T-cell (primary cell): Measurements from ENCODE around the gene GRM7. TPM values are rescaled to one million over a fixed set of nuclear protein-coding genes. Genes with fewer than 3 reads are reported as not detected.

Source experiments
- ATAC-seq, 4 experiments: fragments of 200-7000 bp in 3 of 4; fragments of 150-1000 bp in 1 of 4; cut with Tn5 transposase; replicated peaks in 1 of 4; 1 replicate in 3 of 4; 2 replicates in 1 of 4; pipeline ENCODE4 v1.10.0; 2021; ENCODE audit warnings: moderate library complexity in 3 of 4, mild to moderate bottlenecking in 2 of 4, moderate number of reproducible peaks in 1 of 4
- CTCF ChIA-PET, 2 donors: fragments of 300-600 bp; sonication (Branson Sonifier 250); formaldehyde crosslinking; loops; one replicate each; lab custom pipeline; 2022; ENCODE audit warnings: antibody characterized with exemption in 2 of 2; lab: Charles Lee
- POLR2A ChIA-PET, 2 donors: fragments of 300-600 bp; sonication (Branson Sonifier 250); formaldehyde crosslinking; loops; one replicate each; lab custom pipeline; 2022; ENCODE audit warnings: antibody characterized with exemption in 2 of 2; lab: Charles Lee
- DNase-seq, 35 experiments: peaks; one replicate each; pipeline versions ENCODE4 v3.0.0 to v3.0.0-alpha.2; 2013 to 2023
- H3K27ac ChIP-seq: one replicate; pipeline ENCODE4 v1.5.1; 2013; ENCODE audit warnings: low read length
- H3K27me3 ChIP-seq, 2 experiments: replicated peaks in 1 of 2; 1 replicate in 1 of 2; 2 replicates in 1 of 2; pipeline versions ENCODE4 v1.6.1 to v1.7.0; 2013; ENCODE audit warnings: low read length in 1 of 2, mixed read lengths in 1 of 2; ENCODE audit not compliant: control insufficient read depth in 2 of 2, insufficient read depth in 2 of 2; ENCODE audit errors: extremely low read depth in 1 of 2
- H3K36me3 ChIP-seq, 2 donors: 1 replicate in 1 of 2; 2 replicates in 1 of 2; pipeline versions ENCODE4 v1.6.1 to v1.7.0; 2013; ENCODE audit warnings: low read length in 1 of 2; ENCODE audit not compliant: control insufficient read depth in 2 of 2, insufficient read depth in 1 of 2; ENCODE audit errors: extremely low read depth in 1 of 2
- H3K4me1 ChIP-seq, 2 experiments: 1 replicate in 1 of 2; 2 replicates in 1 of 2; pipeline versions ENCODE4 v1.6.1 to v1.7.0; 2013; ENCODE audit warnings: low read length in 2 of 2, mixed read lengths in 1 of 2; ENCODE audit not compliant: insufficient read depth in 2 of 2, control insufficient read depth in 1 of 2; ENCODE audit errors: extremely low read depth in 1 of 2
- H3K4me3 ChIP-seq, 2 donors: 1 replicate in 1 of 2; 2 replicates in 1 of 2; pipeline versions ENCODE4 v1.5.1 to v1.7.0; 2013; ENCODE audit warnings: mild to moderate bottlenecking in 2 of 2, low read length in 1 of 2, moderate library complexity in 1 of 2; ENCODE audit not compliant: control insufficient read depth in 1 of 2; ENCODE audit errors: extremely low read depth in 1 of 2
- H3K9me3 ChIP-seq: 2 replicates; pipeline ENCODE4 v1.7.0; 2013
- H3K27ac Mint-ChIP-seq, 2 donors: one replicate each; pipeline ENCODE4 v1.8.0; 2020 to 2021; ENCODE audit warnings: mild to moderate bottlenecking in 2 of 2, mixed read lengths in 2 of 2
- H3K27me3 Mint-ChIP-seq, 2 donors: one replicate each; pipeline ENCODE4 v1.8.0; 2021 to 2022; ENCODE audit warnings: mixed read lengths in 2 of 2
- H3K36me3 Mint-ChIP-seq: one replicate; pipeline ENCODE4 v1.8.0; 2021; ENCODE audit warnings: mixed read lengths
- H3K4me1 Mint-ChIP-seq, 3 donors: one replicate each; pipeline ENCODE4 v1.8.0; 2020 to 2022; ENCODE audit warnings: mixed read lengths in 3 of 3, mild to moderate bottlenecking in 1 of 3
- H3K4me3 Mint-ChIP-seq, 3 donors: one replicate each; pipeline ENCODE4 v1.8.0; 2020 to 2022; ENCODE audit warnings: mild to moderate bottlenecking in 3 of 3, mixed read lengths in 3 of 3, moderate library complexity in 3 of 3
- H3K9me3 Mint-ChIP-seq, 3 donors: one replicate each; pipeline ENCODE4 v1.8.0; 2020 to 2022; ENCODE audit warnings: mixed read lengths in 3 of 3
- WGBS: methylation state at CpG from one replicate; pipeline ENCODE4 v1.1.5; 2013; ENCODE audit warnings: missing lambda C conversion rate; ENCODE audit not compliant: insufficient coverage; 5-methylcytosine and 5-hydroxymethylcytosine counted together
- total RNA-seq, 35 experiments: library from RNA in 6 of 35; stranded (reverse) in 6 of 35; fragments of 120-200 nt in 1 of 35; gene quantifications; one replicate each; pipeline versions ENCODE4 v1.2.1 to v1.2.4 and lab custom pipeline; 2013 to 2026

GRM7 gene
- total RNA-seq, 5 donors from 2014 or later (not counting 1 experiment from before 2014, with no cell fraction given) = not detected

DNA sequence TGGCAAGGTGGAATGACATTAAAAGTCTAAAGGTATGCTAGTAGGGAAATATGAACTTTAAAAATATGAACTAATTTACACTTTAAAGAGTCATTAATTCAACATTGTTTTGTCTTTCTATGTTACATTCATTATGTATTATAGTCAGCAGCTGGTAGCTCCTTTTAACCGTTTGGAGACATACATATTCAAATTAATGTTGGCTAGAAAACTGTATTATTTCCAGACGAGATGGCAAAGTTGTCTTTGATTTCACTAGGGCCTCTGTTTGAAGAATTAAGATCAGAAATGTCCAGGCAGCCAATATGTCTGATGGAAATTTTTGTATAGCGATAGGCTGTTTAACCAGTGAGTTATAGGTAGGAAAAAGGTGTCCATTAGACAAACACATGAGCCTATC is 817.6 kb downstream of the GRM7 start:
- no peaks in the 10 kb centered on the region for H3K36me3 ChIP-seq
- H3K9me3 Mint-ChIP-seq = peaks cover 0 to 3% (median 2%) of the 10 kb centered on the region in 3 donors
- H3K4me3 ChIP-seq = no peak overlapping the region
- H3K4me1 Mint-ChIP-seq = no peaks in the 10 kb centered on the region
- WGBS = no CpG with 5 or more reads among the region's 3 CpGs
- no peaks in the 10 kb centered on the region for H3K27me3 Mint-ChIP-seq
- ATAC-seq = no peak
- ChIA-PET POLR2A (no interaction called here), CTCF (interaction anchor here in 1 of 2 donors (0.5 kb wide), 1 partner anchor 76 kb away, joined by 7 read pairs; no protein-coding TSS in a partner anchor)
- no peak overlapping the region for H3K27ac ChIP-seq
- no peak overlapping the region for H3K27ac Mint-ChIP-seq
- H3K4me3 Mint-ChIP-seq = no peak overlapping the region
- no peaks in the 10 kb centered on the region for H3K27me3 ChIP-seq
- no peaks in the 10 kb centered on the region for H3K36me3 Mint-ChIP-seq
- H3K4me1 ChIP-seq = no peaks in the 10 kb centered on the region
- no peak for DNase-seq
- H3K9me3 ChIP-seq = no peaks in the 10 kb centered on the region

DNA sequence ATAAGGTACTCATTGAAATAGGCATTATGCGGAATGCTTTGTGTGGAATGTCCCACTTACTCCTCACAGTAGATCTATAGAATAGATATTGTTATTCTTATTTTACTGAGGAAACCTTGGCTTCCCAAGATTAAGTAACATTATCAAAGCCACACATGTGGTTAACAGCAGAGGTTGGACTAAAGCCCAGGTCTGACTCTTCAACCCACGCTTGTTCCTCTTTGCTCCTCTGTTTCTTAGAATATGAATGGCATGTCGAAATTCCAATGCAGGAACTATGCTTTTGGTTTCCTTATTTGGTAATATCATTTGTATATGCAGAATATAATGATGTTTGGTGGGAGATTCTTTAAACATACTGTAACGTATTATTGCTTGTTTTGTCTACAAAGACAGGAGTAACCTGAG is 821.9 kb downstream of the GRM7 start:
- no peak overlapping the region for H3K27ac ChIP-seq
- Mint-ChIP-seq H3K27ac (no peak overlapping the region), H3K36me3 (no peaks in the 10 kb centered on the region), H3K4me3 (no peak overlapping the region), H3K9me3 (peaks cover 0 to 8% (median 2%) of the 10 kb centered on the region in 3 donors), H3K4me1 (no peaks in the 10 kb centered on the region), H3K27me3 (peaks cover 0 to 2% of the 10 kb centered on the region in 2 donors)
- no peaks in the 10 kb centered on the region for H3K27me3 ChIP-seq
- H3K4me1 ChIP-seq = no peaks in the 10 kb centered on the region
- 0% methylated on average over 1 of the region's 4 CpGs for WGBS
- no peaks in the 10 kb centered on the region for H3K9me3 ChIP-seq
- POLR2A ChIA-PET = no interaction called here
- H3K36me3 ChIP-seq = no peaks in the 10 kb centered on the region
- no peak overlapping the region for H3K4me3 ChIP-seq
- DNase-seq (no peak), ATAC-seq (no peak)
- CTCF ChIA-PET = no interaction called here

DNA sequence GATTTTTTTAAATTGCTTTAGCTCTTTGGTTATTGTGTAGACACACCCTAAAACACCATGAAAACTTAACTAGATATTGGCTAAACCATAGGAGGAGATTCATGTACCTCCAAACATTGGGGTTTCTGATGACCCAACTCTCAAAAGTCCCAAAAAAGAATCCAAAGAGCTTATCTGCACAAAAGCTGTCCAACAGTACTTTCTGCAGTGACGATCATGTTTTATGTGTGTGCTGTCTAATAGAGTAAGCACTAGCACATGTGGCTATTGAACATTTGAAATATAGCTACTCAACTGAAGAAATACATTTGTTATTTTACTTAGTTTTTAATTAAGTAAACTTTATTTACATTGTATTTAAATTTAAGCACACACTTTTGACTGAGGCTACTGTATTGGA is 822.5 kb downstream of the GRM7 start:
- Histone ChIP-seq H3K4me1 (no peaks in the 10 kb centered on the region), H3K36me3 (no peaks in the 10 kb centered on the region), H3K4me3 (no peak overlapping the region), H3K9me3 (no peaks in the 10 kb centered on the region), H3K27me3 (no peaks in the 10 kb centered on the region), H3K27ac (no peak overlapping the region)
- H3K9me3 Mint-ChIP-seq = peaks cover 0 to 8% (median 2%) of the 10 kb centered on the region in 3 donors
- no peak for DNase-seq
- H3K27me3 Mint-ChIP-seq = peaks cover 0 to 4% of the 10 kb centered on the region in 2 donors
- no peak for ATAC-seq
- H3K27ac Mint-ChIP-seq = no peak overlapping the region
- WGBS = no CpG with 5 or more reads among the region's 1 CpG
- ChIA-PET CTCF (no interaction called here), POLR2A (no interaction called here)
- H3K4me1 Mint-ChIP-seq = no peaks in the 10 kb centered on the region
- no peaks in the 10 kb centered on the region for H3K36me3 Mint-ChIP-seq
- no peak overlapping the region for H3K4me3 Mint-ChIP-seq

DNA sequence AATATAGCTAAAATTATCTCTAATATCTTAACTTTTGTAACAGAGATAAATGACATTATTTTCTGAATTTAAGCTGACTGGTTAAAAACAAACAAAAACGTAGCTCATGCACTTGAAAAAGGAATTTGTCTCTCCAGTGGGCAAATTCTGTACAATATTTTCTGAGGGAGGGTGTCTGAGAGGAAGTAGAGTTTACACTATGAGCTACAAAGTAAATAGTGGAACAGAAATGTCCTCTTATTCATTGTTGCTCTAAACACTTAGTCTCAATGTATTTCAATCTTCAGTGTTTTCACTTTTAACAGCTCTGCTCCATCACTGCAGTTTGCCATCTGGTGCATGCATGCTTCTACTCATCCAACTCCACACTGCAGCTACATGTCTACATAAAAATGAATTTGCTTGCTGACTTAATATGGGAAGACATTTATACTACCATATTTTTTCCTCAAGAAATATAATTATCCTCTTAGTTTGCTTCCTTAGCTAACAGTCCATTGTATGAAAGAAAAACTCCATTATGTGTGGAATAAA is 823.3 kb downstream of the GRM7 start:
- no peaks in the 10 kb centered on the region for H3K9me3 ChIP-seq
- no peaks in the 10 kb centered on the region for H3K36me3 Mint-ChIP-seq
- H3K36me3 ChIP-seq = no peaks in the 10 kb centered on the region
- H3K27me3 ChIP-seq = no peaks in the 10 kb centered on the region
- ATAC-seq (no peak), DNase-seq (no peak)
- H3K4me3 ChIP-seq = no peak overlapping the region
- no peak overlapping the region for H3K27ac ChIP-seq
- no peak overlapping the region for H3K27ac Mint-ChIP-seq
- H3K4me1 Mint-ChIP-seq = no peaks in the 10 kb centered on the region
- CTCF ChIA-PET = no interaction called here
- no peak overlapping the region for H3K4me3 Mint-ChIP-seq
- peaks cover 0 to 4% of the 10 kb centered on the region in 2 donors for H3K27me3 Mint-ChIP-seq
- WGBS = 13% methylated on average over 1 of the region's 1 CpG
- POLR2A ChIA-PET = no interaction called here
- no peaks in the 10 kb centered on the region for H3K4me1 ChIP-seq
- peaks cover 0 to 8% (median 2%) of the 10 kb centered on the region in 3 donors for H3K9me3 Mint-ChIP-seq

DNA sequence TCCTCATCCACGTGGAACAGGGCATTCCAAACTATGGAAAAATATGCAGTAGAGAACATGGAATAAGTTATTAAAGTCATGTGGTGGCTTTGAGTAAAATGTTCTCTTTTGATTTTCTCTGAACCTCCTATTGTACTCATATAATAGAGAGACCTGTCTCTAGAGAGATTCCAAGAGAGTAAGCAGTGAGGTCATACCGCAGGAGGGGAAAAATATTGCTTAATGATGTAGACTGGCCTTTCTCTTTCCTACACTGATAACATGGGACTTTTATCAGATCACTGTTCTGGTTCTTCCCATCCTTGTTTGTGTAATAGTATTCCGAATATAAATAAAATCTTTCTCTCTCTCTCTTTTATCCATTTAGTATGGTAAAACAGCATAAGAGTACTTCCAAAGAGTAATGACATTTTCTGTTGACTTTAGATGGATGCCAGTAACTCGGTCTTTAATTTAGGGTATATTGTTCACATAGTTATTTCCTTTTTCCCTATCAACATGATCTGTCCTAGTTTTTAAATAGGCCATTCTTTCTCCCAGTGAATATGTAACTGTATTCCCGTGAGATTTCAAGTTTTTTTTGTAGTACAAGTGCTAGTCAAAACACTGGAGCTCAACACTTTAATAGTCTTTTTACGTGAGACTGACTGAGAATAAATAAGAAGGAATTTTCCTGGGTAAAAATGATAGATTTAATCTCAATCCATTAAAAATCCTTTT is 826.7 kb downstream of the GRM7 start:
- no peak overlapping the region for H3K4me3 ChIP-seq
- ATAC-seq = no peak
- no peak overlapping the region for H3K27ac ChIP-seq
- ChIA-PET CTCF (no interaction called here), POLR2A (no interaction called here)
- no peak overlapping the region for H3K4me3 Mint-ChIP-seq
- no peaks in the 10 kb centered on the region for H3K36me3 Mint-ChIP-seq
- H3K4me1 Mint-ChIP-seq = no peaks in the 10 kb centered on the region
- no peak overlapping the region for H3K27ac Mint-ChIP-seq
- H3K9me3 Mint-ChIP-seq = peaks cover 0 to 14% (median 0%) of the 10 kb centered on the region in 3 donors
- no peaks in the 10 kb centered on the region for H3K27me3 ChIP-seq
- WGBS = no CpG with 5 or more reads among the region's 6 CpGs
- peaks cover 0 to 4% of the 10 kb centered on the region in 2 donors for H3K27me3 Mint-ChIP-seq
- H3K4me1 ChIP-seq = no peaks in the 10 kb centered on the region
- H3K36me3 ChIP-seq = no peaks in the 10 kb centered on the region
- H3K9me3 ChIP-seq = no peaks in the 10 kb centered on the region
- DNase-seq = no peak

DNA sequence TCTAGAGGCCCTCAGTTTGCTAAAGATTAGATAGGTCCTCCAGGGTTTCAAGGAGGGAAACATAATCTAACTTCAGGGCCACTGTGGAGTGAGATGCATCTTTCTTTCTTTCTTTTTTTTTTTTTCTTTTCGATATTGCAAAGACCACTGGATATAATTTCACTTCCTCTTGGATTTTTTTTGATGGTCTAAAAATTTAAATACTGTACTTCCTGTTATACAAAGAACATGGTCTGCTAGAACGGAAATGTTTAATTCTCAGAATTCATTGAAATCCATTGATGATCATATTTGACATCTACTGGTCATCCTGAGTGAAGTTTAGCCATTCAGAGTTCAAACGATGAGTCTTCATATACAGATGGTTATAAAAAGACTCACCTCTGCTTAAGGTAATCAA is 832.0 kb downstream of the GRM7 start:
- no peaks in the 10 kb centered on the region for H3K36me3 ChIP-seq
- ATAC-seq = no peak
- CTCF ChIA-PET = no interaction called here
- H3K4me1 ChIP-seq = no peaks in the 10 kb centered on the region
- H3K4me1 Mint-ChIP-seq = no peaks in the 10 kb centered on the region
- POLR2A ChIA-PET = no interaction called here
- peaks cover 0 to 14% (median 0%) of the 10 kb centered on the region in 3 donors for H3K9me3 Mint-ChIP-seq
- DNase-seq = no peak
- no peak overlapping the region for H3K27ac Mint-ChIP-seq
- H3K4me3 Mint-ChIP-seq = no peak overlapping the region
- H3K4me3 ChIP-seq = no peak overlapping the region
- WGBS = no CpG with 5 or more reads among the region's 3 CpGs
- H3K36me3 Mint-ChIP-seq = no peaks in the 10 kb centered on the region
- no peaks in the 10 kb centered on the region for H3K9me3 ChIP-seq
- H3K27ac ChIP-seq = no peak overlapping the region
- H3K27me3 Mint-ChIP-seq = peaks cover 0 to 1% of the 10 kb centered on the region in 2 donors
- H3K27me3 ChIP-seq = no peaks in the 10 kb centered on the region
